Ovary (tissue), 3 donors: Measurements from ENCODE around the gene RGS1.

Source experiments
- EP300 ChIP-seq: sonication (generic); formaldehyde crosslinking; IDR thresholded peaks from one replicate; pipeline ENCODE4 v1.6.1; 2017; ENCODE audit warnings: antibody characterized with exemption
- POLR2A ChIP-seq: fragments of 450-650 bp; IDR thresholded peaks from one replicate; pipeline ENCODE4 v1.6.1; 2017; ENCODE audit warnings: antibody characterized with exemption, mild to moderate bottlenecking, moderate library complexity
- TF ChIP-seq, protein P1 (sequence below), 3 donors: fragments of 450-650 bp in 2 of 3; fragments of 200-600 bp in 1 of 3; IDR thresholded peaks; one replicate each; pipeline versions ENCODE4 v1.5.1 to v1.8.0; 2016 to 2022; ENCODE audit warnings: antibody characterized with exemption in 3 of 3, mild to moderate bottlenecking in 1 of 3
- donor health status: DM: no; HTN: no; CAD: no.

DNA sequence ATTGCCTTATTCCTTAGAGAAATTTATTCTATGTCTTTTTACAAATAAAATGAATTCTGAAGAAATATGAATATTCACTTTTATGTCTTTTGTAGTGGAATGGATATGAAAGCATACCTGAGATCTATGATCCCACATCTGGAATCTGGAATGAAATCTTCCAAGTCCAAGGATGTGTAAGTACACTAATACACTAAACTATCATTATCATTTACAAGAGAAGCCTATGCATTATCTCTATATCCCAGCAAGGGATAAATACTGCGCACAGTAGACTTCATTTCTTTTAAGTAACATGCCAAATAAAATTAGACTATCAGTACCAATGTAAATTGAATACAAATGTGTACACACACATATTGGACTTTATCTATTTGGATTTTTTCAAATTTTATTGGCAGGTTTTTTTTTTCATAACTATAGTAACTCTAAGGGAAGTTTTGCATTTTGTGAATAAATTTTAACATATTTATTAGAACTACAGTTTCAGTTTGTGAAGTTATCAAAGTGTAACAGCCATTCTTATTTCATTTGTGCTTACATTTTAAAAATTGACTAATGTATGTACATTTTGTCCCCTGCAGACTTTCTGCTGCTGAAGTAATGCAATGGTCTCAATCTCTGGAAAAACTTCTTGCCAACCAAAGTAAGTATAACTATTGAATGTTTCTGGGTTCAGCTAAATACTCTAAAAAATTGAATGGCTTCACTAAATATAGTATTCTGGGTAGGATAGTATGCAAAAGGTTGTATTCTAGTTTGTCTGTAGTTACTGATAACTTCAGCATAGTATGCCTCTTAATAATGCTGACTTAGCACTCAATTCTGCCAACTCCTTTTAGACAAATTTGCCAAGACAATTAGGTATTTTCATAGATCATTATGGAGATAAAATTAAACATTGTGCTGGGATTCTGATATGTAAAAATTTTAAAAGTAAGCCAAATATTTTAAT, 894 bp downstream of the RGS1 start:
- TF ChIP-seq POLR2A (no peak), EP300 (no peak)
- TF ChIP-seq, protein P1, sequence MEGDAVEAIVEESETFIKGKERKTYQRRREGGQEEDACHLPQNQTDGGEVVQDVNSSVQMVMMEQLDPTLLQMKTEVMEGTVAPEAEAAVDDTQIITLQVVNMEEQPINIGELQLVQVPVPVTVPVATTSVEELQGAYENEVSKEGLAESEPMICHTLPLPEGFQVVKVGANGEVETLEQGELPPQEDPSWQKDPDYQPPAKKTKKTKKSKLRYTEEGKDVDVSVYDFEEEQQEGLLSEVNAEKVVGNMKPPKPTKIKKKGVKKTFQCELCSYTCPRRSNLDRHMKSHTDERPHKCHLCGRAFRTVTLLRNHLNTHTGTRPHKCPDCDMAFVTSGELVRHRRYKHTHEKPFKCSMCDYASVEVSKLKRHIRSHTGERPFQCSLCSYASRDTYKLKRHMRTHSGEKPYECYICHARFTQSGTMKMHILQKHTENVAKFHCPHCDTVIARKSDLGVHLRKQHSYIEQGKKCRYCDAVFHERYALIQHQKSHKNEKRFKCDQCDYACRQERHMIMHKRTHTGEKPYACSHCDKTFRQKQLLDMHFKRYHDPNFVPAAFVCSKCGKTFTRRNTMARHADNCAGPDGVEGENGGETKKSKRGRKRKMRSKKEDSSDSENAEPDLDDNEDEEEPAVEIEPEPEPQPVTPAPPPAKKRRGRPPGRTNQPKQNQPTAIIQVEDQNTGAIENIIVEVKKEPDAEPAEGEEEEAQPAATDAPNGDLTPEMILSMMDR (IDR thresholded peaks at IDR 0.05) = no peak
